DMS79 treated with DMSO at 0.1 percent for 48 hours (cell line): ENCODE results near the gene CERS6.

Source experiments
- DNase-seq: peaks from one replicate; lab custom pipeline; 2025; lab: John Stamatoyannopoulos, UW

CERS6 gene

GRCh38 chr2:168702579-168702978 is 246.5 kb downstream of the CERS6 start:
- no peak for DNase-seq

DNA sequence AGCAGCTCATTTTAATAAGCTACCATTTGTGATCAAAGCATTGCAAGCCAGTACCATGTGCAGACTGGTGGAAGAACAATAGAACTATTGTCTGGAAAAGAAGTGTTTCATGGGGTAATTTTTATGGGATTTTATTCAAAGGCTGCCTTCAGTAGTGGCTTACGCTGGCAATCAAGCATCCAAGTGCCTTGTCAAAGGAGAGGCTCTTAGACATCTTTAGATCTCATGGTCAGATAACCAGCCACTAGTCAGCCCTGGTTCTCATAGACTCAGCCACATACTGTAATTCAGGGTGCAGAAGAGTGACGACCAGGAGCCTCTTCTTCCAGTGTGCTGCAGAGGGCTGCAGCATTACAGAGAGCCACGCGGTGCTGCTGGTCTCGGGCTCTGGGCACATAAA is 247.9 kb downstream of the CERS6 start:
- DNase-seq: peak; percentile 92

- peak; percentile 38 for DNase-seq
Observed at GRCh38 chr2:168705534-168706470, 249.7 kb downstream of the CERS6 start.

DNA sequence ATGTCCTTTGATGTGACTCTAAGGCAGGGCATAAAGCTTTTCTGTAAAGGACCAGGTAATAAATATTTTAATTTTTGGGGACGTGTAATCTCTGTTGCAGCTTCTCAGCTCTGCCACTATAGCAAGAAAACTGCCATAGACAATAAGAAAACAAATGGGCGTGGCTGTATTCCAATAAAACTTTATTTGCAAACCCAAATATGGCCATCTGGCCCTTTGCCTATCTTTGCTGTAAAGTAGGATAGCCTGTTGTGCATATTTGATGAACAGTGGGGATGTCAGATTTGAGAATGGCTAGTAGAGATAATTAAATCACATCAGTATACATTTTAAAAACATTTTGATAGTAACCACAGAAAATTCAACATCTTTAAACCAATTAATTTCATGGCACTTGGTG is 250.7 kb downstream of the CERS6 start:
- no peak for DNase-seq

GRCh38 chr2:168708080-168708479 is 252.0 kb downstream of the CERS6 start:
- no peak for DNase-seq

- no peak for DNase-seq
Observed at GRCh38 chr2:168710754-168711467, 254.8 kb downstream of the CERS6 start.

GRCh38 chr2:168712053-168712452 is 256.0 kb downstream of the CERS6 start:
- no peak for DNase-seq

- no peak for DNase-seq
Observed at GRCh38 chr2:168713325-168713724, 257.3 kb downstream of the CERS6 start.

- DNase-seq: no peak
Observed at GRCh38 chr2:168715849-168716248, 259.8 kb downstream of the CERS6 start.

DNA sequence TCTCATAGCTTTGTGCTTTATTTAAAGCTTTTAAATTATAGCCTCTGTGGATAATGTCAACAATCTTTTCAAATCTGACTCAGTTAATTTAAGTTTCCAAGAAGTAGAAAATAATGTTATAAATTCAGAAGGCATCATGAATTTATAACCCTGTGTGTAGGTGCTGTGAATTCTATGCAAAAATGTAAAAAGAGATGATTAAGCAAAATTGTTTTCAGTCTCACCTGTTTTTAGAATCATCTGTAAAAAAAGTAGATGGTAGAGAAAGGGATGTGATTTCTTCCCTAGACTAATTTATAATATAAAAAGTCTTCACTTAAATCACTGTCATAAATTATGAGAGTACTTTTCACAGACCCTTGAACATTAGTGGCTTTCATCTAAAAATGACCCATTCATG is 260.8 kb downstream of the CERS6 start:
- no peak for DNase-seq

DNA sequence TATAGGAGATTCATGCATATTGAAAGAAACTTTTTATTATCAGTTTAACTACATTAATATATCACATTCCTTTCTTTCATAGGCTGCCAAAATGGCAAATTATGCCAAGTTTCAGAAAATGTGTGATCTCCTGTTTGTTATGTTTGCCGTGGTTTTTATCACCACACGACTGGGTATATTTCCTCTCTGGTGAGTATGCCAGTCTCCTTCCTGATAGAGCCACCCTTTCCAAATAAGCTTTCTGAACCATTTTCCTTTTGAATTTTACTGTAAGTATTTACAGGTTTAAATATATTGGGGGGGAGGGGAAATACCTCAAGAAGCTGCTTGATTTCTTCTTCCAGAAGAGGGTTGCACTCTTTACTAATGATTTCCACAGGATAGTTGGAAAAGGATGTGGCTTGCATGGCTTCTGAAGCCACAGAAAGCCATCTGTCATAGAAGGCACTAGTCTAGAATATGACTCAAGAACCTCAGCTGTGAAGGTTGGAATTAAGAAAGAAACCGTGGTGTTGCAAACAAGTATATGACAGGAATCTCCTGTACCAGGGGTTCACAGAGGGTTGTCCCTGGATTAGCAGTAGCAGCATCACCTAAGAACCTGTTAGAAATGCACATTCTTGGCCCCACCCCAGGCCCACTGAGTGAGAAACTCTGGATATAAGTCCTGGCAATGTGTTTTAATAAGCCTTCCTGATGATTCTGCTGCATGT is 261.9 kb downstream of the CERS6 start:
- DNase-seq: no peak

DNA sequence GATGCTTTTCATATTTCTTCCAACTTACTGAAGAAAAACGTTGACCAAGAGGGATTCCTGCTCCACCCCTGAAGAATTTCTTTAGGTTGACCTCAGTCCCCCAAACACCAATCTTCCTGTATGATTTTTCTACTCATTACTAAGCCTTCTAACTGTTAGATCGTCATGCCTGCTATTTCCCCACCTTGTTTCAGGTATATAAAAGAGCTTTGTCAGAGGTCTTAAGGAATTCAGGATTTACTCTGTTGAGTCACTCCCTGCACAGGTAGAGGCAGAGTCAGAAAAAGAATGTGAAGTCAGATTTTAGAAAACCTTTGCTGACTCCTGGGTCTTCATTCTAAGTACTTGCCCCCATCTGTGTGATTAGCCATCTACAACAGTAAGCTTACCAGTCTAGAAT is 262.6 kb downstream of the CERS6 start:
- no peak for DNase-seq

GRCh38 chr2:168719446-168719845 is 263.4 kb downstream of the CERS6 start:
- no peak for DNase-seq

- DNase-seq: no peak
Observed at GRCh38 chr2:168722592-168722991, 266.5 kb downstream of the CERS6 start.

DNA sequence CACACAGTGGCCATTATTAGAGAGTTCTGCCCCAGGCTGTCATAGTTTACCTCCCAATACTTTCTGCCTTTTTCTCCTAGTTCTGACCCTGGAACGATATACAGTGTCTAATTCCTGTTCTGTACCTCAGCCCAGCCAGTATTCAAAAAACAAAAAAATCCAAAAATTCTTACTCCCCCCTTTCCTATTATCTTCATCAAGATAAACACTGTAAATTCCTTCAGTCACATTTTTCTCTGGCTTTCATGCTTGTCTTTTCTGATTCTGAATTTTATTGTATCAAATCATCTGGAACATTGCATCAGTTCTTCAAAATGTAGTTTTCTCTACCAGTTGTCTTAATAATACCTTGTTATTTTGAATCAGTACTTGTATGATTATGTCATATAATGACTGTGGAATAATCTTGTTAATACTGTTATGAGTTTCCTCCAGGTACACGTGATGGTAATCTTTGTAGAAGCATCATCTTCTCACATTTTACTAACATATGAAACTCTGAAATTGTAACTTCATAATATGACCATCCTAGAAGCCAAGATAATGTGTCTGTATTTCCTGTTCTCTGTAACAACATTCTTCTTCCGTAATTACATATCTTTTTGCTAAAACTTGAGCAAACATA is 267.3 kb downstream of the CERS6 start:
- no peak for DNase-seq

DNA sequence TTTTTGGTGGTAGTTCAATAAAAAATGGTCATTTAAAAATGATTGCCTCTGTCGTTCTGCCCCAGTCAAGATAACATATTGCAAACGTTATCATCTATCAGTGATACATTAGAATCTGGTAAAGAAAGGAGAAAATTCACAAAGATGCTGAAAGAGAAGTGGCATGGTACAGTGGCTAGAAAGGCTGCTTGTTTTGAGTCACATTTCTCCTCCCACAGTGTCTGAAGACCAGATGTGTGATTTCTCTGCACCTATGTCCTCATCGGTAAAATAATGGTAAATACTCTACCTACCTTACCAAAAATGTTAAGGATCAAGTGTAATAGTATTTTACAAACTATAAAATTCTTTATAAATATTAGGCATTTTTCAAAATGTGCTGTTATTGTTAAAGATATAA is 270.3 kb downstream of the CERS6 start:
- DNase-seq: no peak

GRCh38 chr2:168727904-168728470 is 271.9 kb downstream of the CERS6 start:
- no peak for DNase-seq

GRCh38 chr2:168729455-168729854 is 273.4 kb downstream of the CERS6 start:
- DNase-seq: no peak

DNA sequence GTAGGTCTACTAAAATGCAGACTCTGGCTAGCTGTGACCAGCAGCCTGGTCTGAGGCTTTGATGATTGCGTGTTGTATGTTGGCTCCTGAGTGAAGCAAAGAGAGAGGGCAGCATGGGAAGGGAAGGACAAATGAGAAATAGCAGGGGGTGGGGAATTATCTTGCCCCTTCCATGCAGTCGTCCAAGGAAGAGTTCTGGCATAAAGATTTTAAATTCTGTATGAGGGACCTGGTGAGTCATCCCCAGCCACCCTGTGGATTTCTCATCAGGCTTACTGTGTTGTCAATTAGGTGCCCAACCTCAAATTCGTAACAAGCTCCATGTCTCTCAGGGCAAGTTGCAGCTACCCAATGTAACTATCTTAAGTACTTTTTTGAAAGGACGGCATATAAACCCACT is 274.3 kb downstream of the CERS6 start:
- peak; percentile 25 for DNase-seq

DNA sequence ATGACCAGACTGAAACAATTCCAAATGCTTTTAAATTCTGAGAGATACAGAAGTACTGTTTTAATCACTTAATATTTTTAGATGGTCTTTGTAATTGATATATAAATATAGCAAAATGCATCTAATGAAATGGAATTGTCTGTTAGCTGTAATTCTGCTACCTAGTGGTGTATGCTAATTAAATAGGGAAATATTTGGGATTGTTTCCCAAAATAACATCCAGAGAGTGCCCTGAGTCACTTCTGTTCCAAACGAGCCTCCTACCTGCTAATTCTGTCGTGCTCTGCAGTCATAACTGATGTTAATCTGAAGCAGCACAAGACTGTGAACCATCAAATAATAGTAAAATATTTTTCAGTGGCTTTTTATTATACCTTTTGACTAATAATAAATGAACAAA is 274.9 kb downstream of the CERS6 start:
- DNase-seq: no peak

DNA sequence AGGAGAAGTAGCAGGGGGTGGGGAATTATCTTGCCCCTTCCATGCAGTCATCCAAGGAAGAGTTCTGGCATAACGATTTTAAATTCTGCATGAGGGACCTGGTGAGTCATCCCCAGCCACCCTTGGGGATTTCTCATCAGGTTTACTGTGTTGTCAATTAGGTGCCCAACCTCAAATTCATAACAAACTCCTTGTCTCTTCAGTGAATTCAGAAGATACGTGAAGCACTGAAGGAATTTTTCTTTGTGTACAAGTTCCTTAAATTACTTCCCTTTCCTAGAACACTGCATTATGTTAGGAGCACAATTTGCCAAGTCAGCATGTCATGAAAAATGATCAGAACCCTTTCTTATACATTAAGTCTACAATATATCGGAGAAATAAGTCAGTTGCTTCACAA is 275.5 kb downstream of the CERS6 start:
- DNase-seq: no peak

DNA sequence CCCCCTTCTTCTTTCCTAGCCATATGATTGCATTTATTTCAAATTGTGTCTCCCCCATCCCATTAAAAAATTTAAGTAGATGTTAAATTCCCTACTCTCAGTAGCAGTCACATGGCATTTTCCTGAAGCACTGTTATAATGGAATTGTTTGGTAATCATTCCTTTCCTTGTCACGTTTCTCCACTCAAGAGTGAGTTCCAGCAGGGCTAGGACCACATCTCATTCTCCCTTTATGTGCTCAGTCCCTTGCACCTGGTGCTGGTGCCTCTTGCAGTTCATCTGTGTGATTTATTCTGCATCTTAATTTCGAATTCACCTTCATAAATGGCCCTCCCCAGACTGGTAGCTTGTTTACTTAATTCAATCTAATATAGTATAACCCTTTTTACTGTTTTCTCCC is 276.0 kb downstream of the CERS6 start:
- DNase-seq: peak; percentile 48
